WTC11 (cell line): ENCODE data around the gene CRAMP1.

Source experiments
- ATF2 ChIP-seq: sonication (generic); formaldehyde crosslinking; IDR thresholded peaks from 2 replicates; pipeline ENCODE4 v1.8.1; 2022; ENCODE audit warnings: low read depth, missing genetic modification reagents, borderline replicate concordance
- CTCF ChIP-seq: fragments of 200-600 bp; IDR thresholded peaks from 2 replicates; pipeline ENCODE4 v1.8.0; 2022; ENCODE audit warnings: antibody characterized with exemption
- E2F1 ChIP-seq: sonication (generic); formaldehyde crosslinking; IDR thresholded peaks from 2 replicates; pipeline ENCODE4 v1.8.0; 2022; ENCODE audit warnings: mild to moderate bottlenecking, missing genetic modification reagents
- E2F4 ChIP-seq: sonication (generic); formaldehyde crosslinking; IDR thresholded peaks from 2 replicates; pipeline ENCODE4 v1.8.1; 2022; ENCODE audit warnings: low read depth, mild to moderate bottlenecking, moderate library complexity, missing genetic modification reagents, borderline replicate concordance
- ELF4 ChIP-seq: sonication (generic); formaldehyde crosslinking; IDR thresholded peaks from 2 replicates; pipeline ENCODE4 v1.8.1; 2022; ENCODE audit warnings: low read depth, mild to moderate bottlenecking, moderate library complexity, missing genetic modification reagents
- ETV6 ChIP-seq: sonication (generic); formaldehyde crosslinking; IDR thresholded peaks from 2 replicates; pipeline ENCODE4 v1.8.1; 2022; ENCODE audit warnings: mild to moderate bottlenecking, missing genetic modification reagents
- GABPB1 ChIP-seq: sonication (generic); formaldehyde crosslinking; IDR thresholded peaks from 2 replicates; pipeline ENCODE4 v1.8.1; 2023; ENCODE audit warnings: mild to moderate bottlenecking, missing genetic modification reagents
- KAT7 ChIP-seq: sonication (generic); formaldehyde crosslinking; IDR thresholded peaks from 2 replicates; pipeline ENCODE4 v1.8.1; 2023; ENCODE audit warnings: missing genetic modification reagents, mild to moderate bottlenecking, borderline replicate concordance
- MAX ChIP-seq: sonication (generic); formaldehyde crosslinking; IDR thresholded peaks from 2 replicates; pipeline ENCODE4 v1.8.0; 2022; ENCODE audit warnings: mild to moderate bottlenecking, missing genetic modification reagents
- TP53 ChIP-seq: sonication (generic); formaldehyde crosslinking; IDR thresholded peaks from 2 replicates; pipeline ENCODE4 v1.8.1; 2023; ENCODE audit warnings: mild to moderate bottlenecking, missing genetic modification reagents
- USF2 ChIP-seq: sonication (generic); formaldehyde crosslinking; IDR thresholded peaks from 2 replicates; pipeline ENCODE4 v1.8.1; 2023; ENCODE audit warnings: mild to moderate bottlenecking, missing genetic modification reagents, moderate library complexity
- ZMAT4 ChIP-seq: fragments of 250-450 bp; sonication (Bioruptor Pico); IDR thresholded peaks from 2 replicates; pipeline ENCODE4 v1.9.0; 2021; ENCODE audit warnings: mild to moderate bottlenecking
- ZNF138 ChIP-seq: sonication (generic); formaldehyde crosslinking; conservative IDR thresholded peaks from 2 replicates; pipeline ENCODE4 v1.8.1; 2022; ENCODE audit warnings: mild to moderate bottlenecking, moderate library complexity, missing genetic modification reagents

- TF ChIP-seq ZNF138 (CRISPR knock-in tag) (no peak), ELF4 (CRISPR knock-in tag) (no peak), ETV6 (CRISPR knock-in tag) (no peak), CTCF (no peak), KAT7 (CRISPR knock-in tag) (no peak), GABPB1 (CRISPR knock-in tag) (no peak), TP53 (CRISPR knock-in tag) (no peak), ATF2 (no peak), ZMAT4 (CRISPR knock-in tag) (no peak), MAX (CRISPR knock-in tag) (no peak), E2F4 (CRISPR knock-in tag) (no peak), USF2 (CRISPR knock-in tag) (no peak), E2F1 (no peak)
Measured at GRCh38 chr16:1621851-1622250, 9.7 kb downstream of the CRAMP1 start.
